Head of caudate nucleus (tissue), 42 donors: ENCODE measurements around the gene RHOJ.
A peak's percentile ranks its signal among the peaks of the same experiment; 100 is the strongest.

ENCODE experiments used
- DNase-seq, 42 donors: peaks; one replicate each; pipeline versions ENCODE4 v3.0.0 to v3.0.0-alpha.2; 2020 to 2021; ENCODE audit warnings: mixed read lengths in 7 of 42
- intact Hi-C: fragments of 100-400 bp; cut with DNase I; formaldehyde crosslinking; loops from one replicate; pipeline ENCODE4 v1.15.0; 2022

Gene RHOJ

GRCh38 chr14:63328787-63329737 is 124.8 kb downstream of the RHOJ start:
- DNase-seq: no peak
- intact Hi-C loops: no loop called here

GRCh38 chr14:63342371-63342770 is 138.1 kb downstream of the RHOJ start:
- peak in 1 of 42 donors; percentile 2 for DNase-seq
- intact Hi-C loops: no loop called here
